Measurements from ENCODE around the gene DHRSX. TPM values are rescaled to one million over a fixed set of nuclear protein-coding genes. Genes with fewer than 3 reads are reported as not detected.

Gene DHRSX
- total and polyA plus RNA-seq, 2 experiments from 2014 or later, result 37.2 to 71.7 TPM

GRCh38 chrX:2450681-2451080, 50.1 kb downstream of the DHRSX start:
- Histone ChIP-seq H3K4me1 (ENCODE audit: insufficient read depth) (no peaks in the 10 kb centered on the region), H3K79me2 (peaks cover 43% of the 10 kb centered on the region), H2AFZ (no peak overlapping the region), H4K20me1 (ENCODE audit: insufficient read depth, poor library complexity, severe bottlenecking) (no peaks in the 10 kb centered on the region), H3K27ac (no peak overlapping the region), H3K4me3 (no peak overlapping the region), H3K4me2 (no peak overlapping the region), H3K36me3 (replicated peaks; ENCODE audit: insufficient read depth, low read depth) (no peaks in the 10 kb centered on the region), H3K9me2 (replicated peaks; ENCODE audit: insufficient read depth) (no peaks in the 10 kb centered on the region), H3K9me3 (ENCODE audit: low read depth) (no peaks in the 10 kb centered on the region), H3K27me3 (no peaks in the 10 kb centered on the region)
- no peak for DNase-seq (ENCODE audit: low spot score)
- 79% methylated on average over 5 of the region's 5 CpGs for WGBS (ENCODE audit: low lambda C conversion rate, missing lambda C conversion rate)
- TF ChIP-seq EZH2 (IDR thresholded peaks at IDR 0.05; ENCODE audit: borderline replicate concordance), result no peak
- no peak for TF ChIP-seq CTCF (IDR thresholded peaks at IDR 0.05; ENCODE audit: poor library complexity)
- no peak for TF ChIP-seq EZH2phosphoT487 (IDR thresholded peaks at IDR 0.05; ENCODE audit: low read depth, severe bottlenecking, unreplicated experiment)

GRCh38 chrX:2449135-2449886, 51.5 kb downstream of the DHRSX start:
- H3K4me1 ChIP-seq (ENCODE audit: insufficient read depth), result no peaks in the 10 kb centered on the region
- H2AFZ ChIP-seq, result no peak overlapping the region
- H3K9me3 ChIP-seq (ENCODE audit: low read depth), result no peaks in the 10 kb centered on the region
- H3K4me3 ChIP-seq, result no peak overlapping the region
- no peaks in the 10 kb centered on the region for H3K36me3 ChIP-seq (replicated peaks; ENCODE audit: insufficient read depth, low read depth)
- TF ChIP-seq EZH2phosphoT487 (IDR thresholded peaks at IDR 0.05; ENCODE audit: low read depth, severe bottlenecking, unreplicated experiment), result no peak
- TF ChIP-seq EZH2 (IDR thresholded peaks at IDR 0.05; ENCODE audit: borderline replicate concordance), result no peak
- TF ChIP-seq CTCF (IDR thresholded peaks at IDR 0.05; ENCODE audit: poor library complexity), result no peak
- no peak overlapping the region for H3K4me2 ChIP-seq
- no peaks in the 10 kb centered on the region for H4K20me1 ChIP-seq (ENCODE audit: insufficient read depth, poor library complexity, severe bottlenecking)
- DNase-seq (ENCODE audit: low spot score), result no peak
- 94% methylated on average over 11 of the region's 13 CpGs for WGBS (ENCODE audit: low lambda C conversion rate, missing lambda C conversion rate)
- H3K27ac ChIP-seq, result no peak overlapping the region
- H3K9me2 ChIP-seq (replicated peaks; ENCODE audit: insufficient read depth), result no peaks in the 10 kb centered on the region
- no peaks in the 10 kb centered on the region for H3K27me3 ChIP-seq
- peaks cover 50% of the 10 kb centered on the region for H3K79me2 ChIP-seq

- Histone ChIP-seq H3K27ac (no peak overlapping the region), H3K79me2 (peaks cover 39% of the 10 kb centered on the region), H3K36me3 (replicated peaks; ENCODE audit: insufficient read depth, low read depth) (no peaks in the 10 kb centered on the region), H3K9me3 (ENCODE audit: low read depth) (no peaks in the 10 kb centered on the region), H3K4me1 (ENCODE audit: insufficient read depth) (no peaks in the 10 kb centered on the region), H2AFZ (no peak overlapping the region), H3K27me3 (no peaks in the 10 kb centered on the region), H3K9me2 (replicated peaks; ENCODE audit: insufficient read depth) (no peaks in the 10 kb centered on the region), H4K20me1 (ENCODE audit: insufficient read depth, poor library complexity, severe bottlenecking) (no peaks in the 10 kb centered on the region), H3K4me3 (no peak overlapping the region), H3K4me2 (no peak overlapping the region)
- no peak for DNase-seq (ENCODE audit: low spot score)
- WGBS (ENCODE audit: low lambda C conversion rate, missing lambda C conversion rate), result 69% methylated on average over 2 of the region's 2 CpGs
- TF ChIP-seq CTCF (IDR thresholded peaks at IDR 0.05; ENCODE audit: poor library complexity) (no peak), EZH2 (IDR thresholded peaks at IDR 0.05; ENCODE audit: borderline replicate concordance) (no peak), EZH2phosphoT487 (IDR thresholded peaks at IDR 0.05; ENCODE audit: low read depth, severe bottlenecking, unreplicated experiment) (no peak)
These were observed 53.3 kb downstream of the DHRSX start for GRCh38 chrX:2447484-2447883.
